GM18873 (cell line): ENCODE results near the gene TSHZ2.

Experiments
- ATAC-seq: cut with Tn5 transposase; IDR thresholded peaks from one replicate; pipeline ENCODE4 v1.9.1; 2021; ENCODE audit warnings: mild to moderate bottlenecking, moderate library complexity, moderate number of reproducible peaks; ENCODE audit not compliant: unreplicated experiment, low FRiP score

The TSHZ2 gene, protein sequence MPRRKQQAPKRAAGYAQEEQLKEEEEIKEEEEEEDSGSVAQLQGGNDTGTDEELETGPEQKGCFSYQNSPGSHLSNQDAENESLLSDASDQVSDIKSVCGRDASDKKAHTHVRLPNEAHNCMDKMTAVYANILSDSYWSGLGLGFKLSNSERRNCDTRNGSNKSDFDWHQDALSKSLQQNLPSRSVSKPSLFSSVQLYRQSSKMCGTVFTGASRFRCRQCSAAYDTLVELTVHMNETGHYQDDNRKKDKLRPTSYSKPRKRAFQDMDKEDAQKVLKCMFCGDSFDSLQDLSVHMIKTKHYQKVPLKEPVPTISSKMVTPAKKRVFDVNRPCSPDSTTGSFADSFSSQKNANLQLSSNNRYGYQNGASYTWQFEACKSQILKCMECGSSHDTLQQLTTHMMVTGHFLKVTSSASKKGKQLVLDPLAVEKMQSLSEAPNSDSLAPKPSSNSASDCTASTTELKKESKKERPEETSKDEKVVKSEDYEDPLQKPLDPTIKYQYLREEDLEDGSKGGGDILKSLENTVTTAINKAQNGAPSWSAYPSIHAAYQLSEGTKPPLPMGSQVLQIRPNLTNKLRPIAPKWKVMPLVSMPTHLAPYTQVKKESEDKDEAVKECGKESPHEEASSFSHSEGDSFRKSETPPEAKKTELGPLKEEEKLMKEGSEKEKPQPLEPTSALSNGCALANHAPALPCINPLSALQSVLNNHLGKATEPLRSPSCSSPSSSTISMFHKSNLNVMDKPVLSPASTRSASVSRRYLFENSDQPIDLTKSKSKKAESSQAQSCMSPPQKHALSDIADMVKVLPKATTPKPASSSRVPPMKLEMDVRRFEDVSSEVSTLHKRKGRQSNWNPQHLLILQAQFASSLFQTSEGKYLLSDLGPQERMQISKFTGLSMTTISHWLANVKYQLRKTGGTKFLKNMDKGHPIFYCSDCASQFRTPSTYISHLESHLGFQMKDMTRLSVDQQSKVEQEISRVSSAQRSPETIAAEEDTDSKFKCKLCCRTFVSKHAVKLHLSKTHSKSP (N-terminal part only)

DNA sequence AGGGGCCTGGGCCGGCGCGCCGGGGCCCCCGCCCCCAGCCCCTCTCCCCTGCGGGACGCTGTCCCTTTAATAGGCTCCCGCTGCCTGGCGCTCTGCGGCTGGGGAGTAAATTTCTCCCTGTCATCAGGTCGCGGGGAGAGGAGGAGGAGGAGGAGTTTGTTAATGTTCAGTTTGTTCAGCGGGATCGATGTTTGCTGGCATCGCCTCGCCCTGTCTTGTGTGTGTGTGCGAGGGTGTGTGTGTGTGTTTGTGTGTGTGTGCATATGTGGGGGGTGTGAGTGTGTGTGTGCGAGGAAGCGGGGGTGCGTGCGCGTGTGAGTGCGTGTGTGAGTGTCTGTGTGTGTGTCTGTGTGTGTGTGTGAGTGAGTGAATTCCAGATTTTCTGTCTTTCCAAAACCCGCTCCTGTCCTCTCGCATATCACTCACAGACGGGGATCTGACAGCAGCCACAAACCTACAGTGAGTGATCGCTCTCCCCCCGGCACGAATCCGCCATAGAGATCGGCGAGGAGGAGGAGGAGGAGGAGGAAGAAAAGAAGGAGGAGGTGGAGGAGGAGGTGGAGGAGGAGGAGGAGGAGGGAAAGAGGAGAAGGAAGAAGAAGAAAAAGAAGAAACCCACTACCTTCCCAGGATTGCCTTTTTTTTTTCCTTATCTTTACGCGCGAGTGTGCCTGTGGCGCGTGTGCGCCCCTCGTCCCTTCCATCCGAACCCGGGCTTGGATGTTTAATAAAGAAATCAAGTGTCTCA is at the start of gene TSHZ2:
Gene TSHZ2, plus strand, starts transcription at position 169 of the 748 bp plus-strand sequence. CDS start 936 bp downstream, outside the sequence.
- ATAC-seq = no peak

DNA sequence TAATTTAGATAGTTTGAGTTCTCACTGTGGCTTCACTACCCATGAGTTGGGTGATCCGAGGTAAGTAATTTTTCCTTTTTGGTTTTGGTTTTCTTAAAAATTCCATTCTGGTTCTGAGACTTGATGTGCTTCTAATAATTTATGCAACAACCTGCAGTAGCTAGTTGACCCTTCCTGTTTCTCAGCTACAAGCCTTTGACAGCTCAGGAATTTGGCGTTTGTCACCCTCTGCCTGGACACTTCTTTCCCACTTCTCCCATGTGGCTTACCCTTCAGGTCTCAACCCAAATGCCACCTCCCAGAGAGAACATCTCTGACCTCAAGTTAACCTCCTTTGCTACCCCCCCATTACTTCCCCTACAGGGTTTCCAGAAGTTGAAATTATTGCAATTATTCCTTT is 49.7 kb upstream of the TSHZ2 start:
- ATAC-seq = no peak

DNA sequence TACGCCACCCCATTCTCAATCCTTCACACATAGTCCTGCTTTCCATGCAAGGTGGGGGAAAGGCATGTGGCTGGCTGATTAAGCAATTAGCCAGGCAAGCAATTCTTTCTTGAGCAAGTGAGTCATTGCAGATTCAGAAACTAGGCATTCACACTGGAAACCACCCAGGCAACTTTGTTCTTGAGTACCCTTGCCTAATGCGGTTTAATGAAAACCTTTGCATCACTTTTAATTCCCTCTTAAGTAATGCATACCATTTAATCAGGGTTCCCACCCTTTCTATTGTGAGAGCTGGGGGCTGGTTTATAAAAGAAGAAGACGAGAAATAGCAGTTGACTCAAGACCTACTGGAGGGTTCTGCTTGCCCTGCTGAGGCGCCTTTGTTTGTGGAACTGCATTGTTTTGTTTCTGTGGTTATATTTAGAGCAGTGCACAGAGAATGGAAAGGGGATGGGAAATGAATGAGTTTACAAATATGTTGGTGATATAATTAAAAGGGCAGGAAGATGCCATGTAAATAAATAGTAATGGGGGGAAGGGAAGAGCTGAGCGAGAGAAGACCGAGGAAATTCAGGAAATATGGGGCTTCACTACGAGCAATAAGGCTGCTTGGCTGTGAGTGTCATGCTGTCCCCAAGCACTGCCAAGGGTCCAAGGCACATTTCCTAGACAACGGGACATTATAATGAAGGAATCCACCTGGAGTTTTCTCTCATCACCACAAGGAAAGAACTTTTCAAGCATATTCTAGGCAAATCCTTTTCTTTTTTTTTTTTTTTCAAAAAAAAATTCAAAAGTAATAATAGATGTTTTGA is 48.8 kb upstream of the TSHZ2 start:
- no peak for ATAC-seq

DNA sequence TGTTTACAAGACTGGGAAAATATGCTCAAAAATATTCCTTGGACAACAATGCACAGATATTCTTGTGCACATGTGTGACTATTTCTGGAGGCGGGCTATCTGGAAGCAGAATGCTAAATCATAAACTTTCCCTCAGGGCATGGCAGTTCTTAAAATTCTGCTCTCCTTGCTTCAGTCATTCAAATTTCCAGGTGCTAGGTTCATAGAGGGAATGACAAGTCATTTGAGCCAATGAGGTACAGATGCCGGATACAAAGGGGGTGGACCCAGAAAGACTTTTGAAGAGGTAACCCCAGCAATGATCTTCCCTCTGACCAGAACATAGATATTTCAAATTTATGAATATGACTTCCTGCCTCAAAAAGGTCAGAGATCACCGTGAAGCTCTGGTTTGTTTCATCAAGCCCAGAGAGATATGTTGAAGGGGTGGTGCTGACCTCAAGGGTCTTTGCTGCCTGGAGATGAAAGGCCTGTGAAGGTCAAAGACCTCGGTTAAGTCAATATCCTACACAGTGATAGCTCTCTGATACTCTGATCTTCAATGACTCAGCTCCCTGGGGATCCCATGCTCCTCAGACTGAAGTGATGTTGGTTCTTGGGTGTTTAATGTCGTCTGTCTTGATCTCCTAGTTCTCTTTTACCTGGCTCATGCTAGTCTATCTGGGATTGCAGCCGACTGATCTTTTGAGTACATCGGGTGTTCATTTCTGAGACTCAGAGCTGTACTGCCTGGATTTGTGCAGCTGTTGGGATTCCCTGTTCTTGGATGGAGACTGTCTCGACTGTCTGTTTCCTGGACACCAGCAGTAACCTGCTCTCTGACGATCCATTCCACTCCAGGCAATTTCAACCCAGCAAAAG is 47.5 kb upstream of the TSHZ2 start:
- no peak for ATAC-seq

DNA sequence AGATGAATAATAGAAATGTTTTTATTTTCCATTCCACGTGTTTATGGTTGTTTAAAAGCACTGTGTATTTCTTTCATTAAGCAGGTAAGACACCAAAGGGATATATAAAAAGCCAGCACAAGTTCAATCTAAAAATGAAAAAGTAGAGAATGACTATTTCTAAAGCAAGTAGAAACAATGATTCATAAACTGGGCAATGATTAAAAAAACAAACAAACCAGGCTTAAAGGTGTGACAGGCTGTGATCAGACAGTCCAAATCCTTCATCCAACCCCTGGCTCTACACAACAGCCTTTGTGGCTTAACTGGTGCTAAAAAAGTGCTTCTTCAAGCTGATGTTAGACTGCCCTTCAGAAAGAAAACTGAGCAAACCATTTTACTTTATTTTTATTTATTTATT is 45.7 kb upstream of the TSHZ2 start:
- no peak for ATAC-seq

DNA sequence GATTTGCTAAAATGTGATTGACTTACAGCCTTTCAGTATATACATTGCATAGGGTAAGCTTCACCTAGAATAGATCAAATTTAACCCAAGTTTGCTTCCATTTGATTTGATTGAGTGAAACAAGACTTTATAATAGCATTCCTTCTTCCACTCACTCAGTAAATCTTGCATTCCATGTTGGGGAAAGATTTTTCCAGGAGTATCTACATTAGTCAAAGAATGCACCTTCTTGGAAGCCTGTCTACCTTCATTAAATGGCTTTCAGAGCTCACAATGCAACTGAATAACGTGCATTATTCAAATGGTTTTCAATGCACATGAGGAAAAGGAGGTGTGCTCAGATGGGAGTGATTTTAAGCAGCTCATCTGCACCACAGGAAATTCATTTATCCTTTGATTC is 38.3 kb upstream of the TSHZ2 start:
- ATAC-seq = no peak

DNA sequence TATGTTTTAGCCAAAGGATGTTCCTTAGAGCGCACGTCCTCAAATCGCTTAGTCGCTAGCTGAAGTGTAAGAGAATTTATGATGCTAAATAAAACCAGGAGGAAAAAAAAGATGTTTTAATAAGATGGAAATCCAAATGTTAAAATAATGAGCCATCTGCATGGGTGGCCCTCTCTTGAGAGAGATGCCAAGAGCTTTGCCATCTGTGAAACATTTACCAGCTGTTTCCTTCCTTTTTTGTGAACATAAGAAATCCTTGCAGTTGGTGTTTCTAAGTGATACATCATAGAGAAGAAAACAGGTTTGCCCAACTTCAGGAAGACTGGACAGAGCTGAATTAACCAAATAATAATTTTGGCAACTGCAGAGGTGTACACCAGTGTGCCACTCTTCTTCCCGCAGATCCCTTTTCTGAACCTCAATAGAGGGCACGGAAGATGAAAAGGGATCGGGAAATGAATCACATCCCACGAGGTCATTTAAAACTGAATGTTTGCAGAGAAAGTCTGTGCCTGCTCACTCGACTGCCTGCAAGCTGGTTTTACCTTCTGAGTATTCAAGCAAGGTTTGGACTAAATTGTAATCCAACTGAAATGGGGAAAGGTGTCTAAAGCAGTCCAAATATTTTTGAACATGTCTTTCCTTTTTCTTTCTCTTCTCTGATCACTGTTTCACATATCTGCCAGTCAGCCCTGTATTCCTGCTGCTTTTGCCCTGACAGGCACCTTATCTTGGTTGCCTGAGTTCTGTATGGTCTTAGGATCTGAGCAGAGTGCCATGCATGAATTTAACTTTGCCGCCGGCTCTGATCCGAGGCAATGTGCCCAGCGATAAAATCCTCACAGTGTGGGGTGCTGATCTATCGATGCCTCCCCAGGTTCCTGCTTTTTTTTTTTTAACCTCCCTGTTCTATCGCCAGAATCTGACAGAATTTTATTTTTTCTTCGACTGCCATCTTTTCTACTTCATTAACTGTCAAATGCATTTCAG is 35.5 kb upstream of the TSHZ2 start:
- ATAC-seq = no peak

DNA sequence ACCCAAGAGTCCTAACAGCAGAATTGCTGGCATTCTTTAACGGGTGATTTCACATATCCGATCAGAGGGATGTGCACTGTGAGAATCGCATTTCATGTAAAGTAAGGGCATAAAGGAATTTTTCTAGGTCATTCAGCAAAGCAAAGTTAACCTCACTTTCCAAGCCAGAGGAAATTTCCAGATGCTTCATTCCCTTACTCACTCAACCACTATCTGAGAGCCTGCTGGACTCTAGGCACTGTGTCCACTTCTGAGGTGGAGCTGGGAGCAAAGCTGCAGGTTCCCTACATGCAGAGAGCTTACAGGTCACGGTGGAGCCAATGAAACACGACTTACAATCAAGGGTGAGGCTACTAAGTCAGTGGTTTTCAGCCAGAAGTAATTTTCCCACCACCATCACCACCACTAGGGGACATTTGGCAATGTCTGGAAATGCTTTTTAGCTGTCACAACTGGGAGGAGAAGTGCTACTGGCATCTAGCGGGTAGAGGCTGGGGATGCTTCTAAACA is 34.5 kb upstream of the TSHZ2 start:
- ATAC-seq = no peak

DNA sequence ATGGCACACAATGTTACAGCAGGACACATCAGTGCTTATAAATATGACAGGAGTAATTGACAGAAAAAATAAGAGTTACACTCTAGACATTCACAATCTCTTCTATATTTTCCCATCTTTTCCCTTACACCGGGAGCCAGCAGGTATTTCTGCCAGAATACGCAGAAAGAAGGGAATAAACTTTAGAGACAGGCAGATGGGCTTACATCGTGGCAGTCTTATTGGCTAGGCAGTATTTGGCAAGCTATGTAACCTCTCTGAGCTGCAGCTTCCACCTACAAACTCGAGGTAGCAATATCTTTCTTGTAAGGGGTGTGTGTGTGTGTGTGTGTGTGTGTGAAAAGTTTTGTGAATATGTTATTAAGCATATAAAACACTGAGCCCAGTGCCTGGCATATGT is 33.0 kb upstream of the TSHZ2 start:
- no peak for ATAC-seq

DNA sequence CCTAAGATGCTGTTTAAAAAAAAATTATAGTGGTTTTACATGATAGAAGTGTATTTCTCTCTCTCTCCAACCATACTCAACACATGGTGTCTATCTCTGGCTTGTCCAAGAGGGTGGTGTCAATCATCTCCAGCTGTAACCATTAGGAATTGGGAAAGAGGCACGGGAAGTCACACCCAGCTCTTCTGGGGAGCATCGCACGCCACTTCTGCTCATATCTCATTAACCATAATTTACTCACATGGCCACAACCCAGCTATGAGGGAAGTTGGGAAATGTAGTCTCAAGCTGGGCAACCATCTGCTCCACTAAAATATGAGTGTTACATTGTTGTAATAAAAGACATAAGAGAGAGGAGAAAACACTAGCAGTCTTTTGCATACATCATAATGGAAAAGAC is 30.4 kb upstream of the TSHZ2 start:
- no peak for ATAC-seq

DNA sequence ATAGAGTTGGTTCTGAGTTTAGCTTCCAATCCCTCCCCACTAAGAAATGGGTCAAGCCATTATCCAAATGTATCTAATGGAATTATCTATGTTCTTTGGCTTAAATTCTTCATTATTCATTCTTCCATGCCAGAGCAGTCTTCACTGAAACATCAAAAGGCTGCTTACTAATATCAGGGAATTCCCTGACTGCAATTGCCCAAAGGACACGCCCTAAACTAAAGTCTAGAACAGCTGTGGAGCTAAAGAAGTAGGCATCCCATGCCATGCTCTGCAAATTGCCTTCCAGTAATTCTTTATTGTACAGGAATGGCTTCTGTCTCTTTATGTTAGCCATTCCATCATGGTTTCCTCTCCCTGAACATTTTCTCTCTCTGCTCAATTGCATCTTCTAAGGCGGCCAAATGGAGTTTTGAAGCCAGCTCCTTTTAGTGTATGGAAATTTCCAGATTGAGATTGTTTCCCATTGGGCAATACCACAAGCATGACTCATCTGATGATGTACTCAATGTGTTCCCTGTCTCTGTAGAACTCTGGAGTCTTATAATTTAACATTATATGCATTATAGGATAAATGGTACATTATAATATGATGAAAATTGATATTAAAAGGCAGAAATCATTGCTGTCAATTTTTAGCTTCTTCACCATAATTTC is 28.8 kb upstream of the TSHZ2 start:
- ATAC-seq = no peak

DNA sequence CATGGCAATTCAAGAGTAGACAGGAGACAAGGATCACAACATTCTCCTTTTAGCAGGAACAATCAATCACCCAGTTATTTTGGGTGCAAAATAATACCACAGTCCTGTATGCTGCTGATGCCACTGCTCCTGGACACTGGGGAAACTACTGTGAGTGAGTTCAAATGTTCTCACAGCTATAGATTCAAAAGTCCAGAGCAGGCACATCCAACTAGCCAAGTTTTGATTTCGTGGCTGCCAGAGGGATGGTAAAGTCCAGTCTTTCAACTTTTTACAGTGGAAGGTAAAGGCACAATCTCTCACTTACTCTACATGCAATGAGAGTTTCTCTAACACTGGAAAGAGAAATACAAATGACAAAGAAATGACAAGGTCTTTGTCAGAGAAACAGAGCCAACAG is 26.9 kb upstream of the TSHZ2 start:
- no peak for ATAC-seq

DNA sequence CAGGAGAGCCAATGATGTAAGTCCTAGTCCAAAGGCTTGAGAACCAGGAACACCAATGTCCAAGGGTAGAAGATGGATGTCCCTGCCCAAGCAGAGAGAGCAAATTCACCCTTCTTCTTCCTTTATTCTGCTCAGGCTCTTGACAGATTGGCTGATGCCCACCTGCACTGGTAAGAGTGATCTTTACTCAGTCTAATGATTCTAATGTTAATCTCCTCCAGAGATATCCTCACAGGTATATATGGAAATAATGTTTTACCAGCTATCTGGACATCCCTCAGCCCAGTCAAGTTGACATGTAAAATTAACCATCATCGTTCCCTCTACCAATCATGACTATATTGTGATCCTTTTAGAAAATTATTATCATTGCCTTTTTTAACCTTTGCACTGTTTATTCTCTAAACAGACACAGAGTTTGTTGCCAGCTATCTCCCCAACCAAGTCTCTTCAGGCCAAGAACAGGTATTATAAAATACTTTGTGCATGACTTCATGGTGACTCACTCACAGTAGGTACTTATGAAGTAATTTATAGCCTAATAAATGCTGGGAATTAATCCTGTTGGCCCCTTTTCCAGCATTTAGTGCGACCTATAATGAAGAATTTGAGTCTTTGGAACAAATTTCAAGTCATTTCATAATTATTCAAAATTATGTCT is 26.2 kb upstream of the TSHZ2 start:
- no peak for ATAC-seq

DNA sequence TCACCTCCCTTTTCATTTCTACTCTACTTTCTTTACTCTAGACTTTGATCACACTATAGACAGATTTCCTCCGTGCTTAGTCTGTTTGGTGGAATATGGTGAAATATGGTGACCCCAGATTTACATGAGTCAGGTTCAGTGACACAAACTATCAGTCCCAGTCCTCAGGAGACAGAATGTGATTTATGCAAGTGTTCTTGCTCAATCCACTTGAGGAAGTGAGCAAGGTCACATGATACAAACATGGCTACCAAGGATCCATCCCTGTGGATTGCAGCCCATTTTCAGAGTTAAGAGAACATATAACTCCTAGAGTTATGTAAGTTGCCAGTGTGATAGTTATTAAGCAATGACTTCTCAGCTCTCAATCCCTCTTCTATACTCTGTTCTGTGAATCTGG is 23.7 kb upstream of the TSHZ2 start:
- ATAC-seq = no peak

DNA sequence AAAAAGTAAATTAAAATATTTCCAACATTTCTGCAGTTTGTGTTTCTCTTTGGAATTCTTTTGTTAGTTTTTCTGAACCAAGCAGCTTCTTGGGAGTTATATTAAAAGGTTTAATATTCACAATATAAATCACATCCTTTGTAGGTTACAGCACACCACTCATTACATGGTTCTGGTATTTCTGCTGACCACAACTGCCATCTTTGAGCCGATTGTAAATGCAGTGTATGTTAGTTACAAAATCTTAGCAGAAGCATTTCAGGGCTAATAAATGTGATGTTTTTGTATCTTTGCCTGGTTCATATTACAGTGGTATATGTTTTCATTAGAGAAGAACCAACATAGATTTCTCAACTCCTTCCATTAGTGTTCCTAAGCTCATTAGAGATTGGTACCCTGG is 19.1 kb upstream of the TSHZ2 start:
- no peak for ATAC-seq

DNA sequence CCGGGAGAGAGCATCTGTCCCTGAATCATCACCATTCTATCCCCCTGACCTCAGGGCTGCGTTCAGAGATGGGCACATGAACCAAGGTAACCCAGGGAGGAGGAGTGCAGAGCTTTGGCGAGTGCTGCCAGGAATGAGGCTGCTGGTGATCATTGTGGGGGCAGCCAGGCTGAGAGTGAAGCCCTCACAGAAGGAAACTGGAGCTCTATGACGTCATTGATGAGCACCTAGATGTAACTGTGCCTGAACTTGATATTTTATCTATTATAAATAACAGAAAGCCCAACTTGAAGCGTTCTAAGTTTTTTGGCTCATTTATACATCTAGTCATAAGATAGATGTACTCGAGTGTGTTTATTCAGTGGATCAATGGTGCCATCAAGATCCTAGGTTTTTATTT is 17.3 kb upstream of the TSHZ2 start:
- no peak for ATAC-seq

DNA sequence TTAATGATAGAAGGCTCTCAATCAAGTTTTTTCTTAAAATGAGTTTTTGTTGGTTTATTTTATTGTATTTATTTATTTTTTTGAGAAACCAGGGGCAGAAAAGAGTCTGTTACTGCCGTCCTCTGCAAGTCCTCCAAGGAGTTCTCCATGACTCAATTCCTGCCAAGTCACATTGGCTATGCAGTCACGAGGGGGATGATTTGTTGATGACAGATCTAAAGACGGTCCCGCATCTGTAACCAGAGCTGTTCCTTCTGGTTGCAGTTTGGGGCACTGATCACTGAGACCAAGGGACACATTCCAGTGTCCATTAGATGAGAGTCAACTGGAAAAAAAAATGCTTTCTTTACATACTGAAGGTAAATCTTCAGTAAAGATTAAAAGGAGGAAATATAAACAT is 13.9 kb upstream of the TSHZ2 start:
- no peak for ATAC-seq
